PC-3 (cell line): ENCODE data around the gene SCAND1. TPM values are rescaled to one million over a fixed set of nuclear protein-coding genes. Genes with fewer than 3 reads are reported as not detected.

Source experiments
- ATAC-seq: fragments of 200-7000 bp; cut with Tn5 transposase; 2 replicates; pipeline ENCODE4 v1.9.1; 2020; ENCODE audit warnings: mild to moderate bottlenecking, moderate library complexity
- BruUV-seq: library from RNA; stranded (reverse); fragments of 400-500 nt; replicated peaks from 2 replicates; lab custom pipeline; 2021; lab: Mats Ljungman, UMichigan
- CTCF ChIA-PET: fragments of 300-600 bp; sonication (Branson Sonifier 250); formaldehyde crosslinking; loops from one replicate; lab custom pipeline; 2022; ENCODE audit warnings: antibody characterized with exemption; lab: Charles Lee
- POLR2A ChIA-PET: fragments of 300-600 bp; sonication (Branson Sonifier 250); formaldehyde crosslinking; loops from one replicate; lab custom pipeline; 2022; ENCODE audit warnings: antibody characterized with exemption; ENCODE audit not compliant: unreplicated experiment; lab: Charles Lee
- DNase-seq: peaks from one replicate; pipeline ENCODE4 v3.0.0-alpha.2; 2015
- H2AFZ ChIP-seq: fragments of 300-600 bp; sonication (generic); 2 replicates; pipeline ENCODE4 v1.6.0; 2016; ENCODE audit warnings: antibody characterized with exemption, low read length
- H3F3A ChIP-seq: fragments of 300-600 bp; sonication (generic); one replicate; pipeline ENCODE4 v1.6.0; 2017; ENCODE audit warnings: antibody characterized with exemption, low read length, control low read depth, mild to moderate bottlenecking; ENCODE audit not compliant: unreplicated experiment
- H3K27ac ChIP-seq: fragments of 300-600 bp; sonication (generic); 2 replicates; pipeline ENCODE4 v1.5.1; 2016; ENCODE audit warnings: mild to moderate bottlenecking, low read length
- H3K27me3 ChIP-seq: fragments of 300-600 bp; sonication (generic); 2 replicates; pipeline ENCODE4 v1.6.1; 2016; ENCODE audit warnings: low read length, mixed read lengths
- H3K36me3 ChIP-seq: fragments of 300-600 bp; sonication (generic); 2 replicates; pipeline ENCODE4 v1.6.1; 2016; ENCODE audit warnings: low read depth, mixed run types, low read length, mixed read lengths
- H3K4me1 ChIP-seq: fragments of 300-600 bp; sonication (generic); 2 replicates; pipeline ENCODE4 v1.5.1; 2016; ENCODE audit warnings: low read length; ENCODE audit not compliant: insufficient read depth
- H3K4me2 ChIP-seq: fragments of 300-600 bp; sonication (generic); 2 replicates; pipeline ENCODE4 v1.6.0; 2016; ENCODE audit warnings: low read length
- H3K4me3 ChIP-seq: fragments of 300-600 bp; sonication (generic); 2 replicates; pipeline ENCODE4 v1.5.1; 2016; ENCODE audit warnings: mild to moderate bottlenecking, low read length, mixed read lengths
- H3K79me2 ChIP-seq: fragments of 300-600 bp; sonication (generic); 2 replicates; pipeline ENCODE4 v1.6.1; 2017; ENCODE audit warnings: low read length, mixed read lengths
- H3K9ac ChIP-seq: fragments of 300-600 bp; sonication (generic); 2 replicates; pipeline ENCODE4 v1.6.0; 2016; ENCODE audit warnings: mild to moderate bottlenecking, low read length
- H3K9me2 ChIP-seq: fragments of 300-600 bp; sonication (generic); replicated peaks from 2 replicates; pipeline ENCODE4 v1.6.1; 2016; ENCODE audit warnings: mixed run types, low read length, mixed read lengths
- H3K9me3 ChIP-seq: fragments of 300-600 bp; sonication (generic); 2 replicates; pipeline ENCODE4 v1.6.1; 2016; ENCODE audit warnings: low read length, mixed read lengths
- H4K20me1 ChIP-seq: fragments of 300-600 bp; sonication (generic); 2 replicates; pipeline ENCODE4 v1.6.1; 2016; ENCODE audit warnings: low read length, mixed read lengths
- CTCF ChIP-seq: fragments of 300-600 bp; sonication (generic); conservative IDR thresholded peaks from 2 replicates; pipeline ENCODE4 v1.5.1; 2017; ENCODE audit warnings: antibody characterized with exemption, low read depth, mild to moderate bottlenecking, low read length
- EZH2 ChIP-seq: fragments of 300-600 bp; sonication (generic); IDR thresholded peaks from one replicate; pipeline ENCODE4 v1.6.1; 2017; ENCODE audit warnings: antibody characterized with exemption, mild to moderate bottlenecking, low read length; ENCODE audit not compliant: unreplicated experiment
- EZH2phosphoT487 ChIP-seq: fragments of 300-600 bp; sonication (generic); IDR thresholded peaks from 2 replicates; pipeline ENCODE4 v1.6.1; 2018; ENCODE audit warnings: mild to moderate bottlenecking, antibody characterized with exemption, low read length, borderline replicate concordance
- intact Hi-C: fragments of 100-400 bp; cut with micrococcal nuclease; formaldehyde crosslinking; loops from 2 replicates; pipeline ENCODE4 v1.9.0; 2023
- total RNA-seq: library from RNA; depleted of rRNA; stranded (reverse); fragments of >200 nt; gene quantifications from 2 replicates; pipeline ENCODE4 v1.2.3, GENCODE V29; 2014

Gene SCAND1
- total RNA-seq, 1 experiment from 2014 or later: 90.9 TPM

GRCh38 chr20:35929301-35929700 is 25.0 kb downstream of the SCAND1 start:
- H3K27me3 ChIP-seq: no peaks in the 10 kb centered on the region
- H2AFZ ChIP-seq: no peak overlapping the region
- H3K9me2 ChIP-seq: no peaks in the 10 kb centered on the region
- no peak overlapping the region for H3K9ac ChIP-seq
- no peaks in the 10 kb centered on the region for H3F3A ChIP-seq
- no peak overlapping the region for H3K27ac ChIP-seq
- no TSS peak for BruUV-seq
- H4K20me1 ChIP-seq: no peaks in the 10 kb centered on the region
- H3K4me2 ChIP-seq: no peak overlapping the region
- ChIA-PET CTCF (no interaction called here), POLR2A (no interaction called here)
- no peaks in the 10 kb centered on the region for H3K79me2 ChIP-seq
- TF ChIP-seq CTCF (no peak), EZH2 (no peak), EZH2phosphoT487 (no peak)
- H3K9me3 ChIP-seq: no peaks in the 10 kb centered on the region
- peaks cover 5% of the 10 kb centered on the region; the same call in 1 of the 2 replicates for H3K36me3 ChIP-seq
- H3K4me1 ChIP-seq: no peaks in the 10 kb centered on the region
- no peak for ATAC-seq
- no peak for DNase-seq
- intact Hi-C loops: no loop called here
- no peak overlapping the region for H3K4me3 ChIP-seq

- BruUV-seq: no TSS peak
- DNase-seq (no peak), ATAC-seq (no peak)
- no peak for TF ChIP-seq EZH2
- no peak for TF ChIP-seq CTCF
- no peak for TF ChIP-seq EZH2phosphoT487
- Histone ChIP-seq H3K4me2 (no peak overlapping the region), H3K27ac (no peak overlapping the region), H3K4me3 (no peak overlapping the region), H2AFZ (no peak overlapping the region), H3K79me2 (no peaks in the 10 kb centered on the region), H3K9me3 (no peaks in the 10 kb centered on the region), H3K4me1 (no peaks in the 10 kb centered on the region), H3K9ac (no peak overlapping the region), H4K20me1 (no peaks in the 10 kb centered on the region), H3K9me2 (no peaks in the 10 kb centered on the region), H3F3A (no peaks in the 10 kb centered on the region), H3K36me3 (peaks cover 7% of the 10 kb centered on the region), H3K27me3 (no peaks in the 10 kb centered on the region)
- ChIA-PET POLR2A (no interaction called here), CTCF (no interaction called here)
- intact Hi-C loops: no loop called here
Measured at GRCh38 chr20:35920523-35920922, 33.8 kb downstream of the SCAND1 start.

GRCh38 chr20:35918021-35918420 is 36.3 kb downstream of the SCAND1 start:
- DNase-seq (no peak), ATAC-seq (no peak)
- Histone ChIP-seq H3K27me3 (no peaks in the 10 kb centered on the region), H3F3A (no peaks in the 10 kb centered on the region), H2AFZ (no peak overlapping the region), H3K4me3 (no peak overlapping the region), H3K9me3 (no peaks in the 10 kb centered on the region), H3K9ac (no peak overlapping the region), H3K4me1 (no peaks in the 10 kb centered on the region), H3K36me3 (peaks cover 10% of the 10 kb centered on the region), H3K79me2 (no peaks in the 10 kb centered on the region), H4K20me1 (no peaks in the 10 kb centered on the region), H3K9me2 (no peaks in the 10 kb centered on the region), H3K4me2 (no peak overlapping the region), H3K27ac (no peak overlapping the region)
- intact Hi-C loops: no loop called here
- TF ChIP-seq EZH2: no peak
- TF ChIP-seq CTCF: no peak
- no peak for TF ChIP-seq EZH2phosphoT487
- no TSS peak for BruUV-seq
- ChIA-PET CTCF (interaction anchor here (0.7 kb wide), 1 partner anchor 36 kb away, joined by 3 read pairs; no protein-coding TSS in a partner anchor), POLR2A (no interaction called here)
